Measurements from ENCODE around the gene HDDC3. TPM values are rescaled to one million over a fixed set of nuclear protein-coding genes. Genes with fewer than 3 reads are reported as not detected.
"Not testable (repeated sequence)": the region's sequence is repeated elsewhere in the genome, so short reads cannot be mapped to it uniquely, and the experiment has no call there.

Gene HDDC3
- total RNA-seq, 4 donors from 2014 or later: 5.1 to 7.9 (median 6.0) TPM

DNA sequence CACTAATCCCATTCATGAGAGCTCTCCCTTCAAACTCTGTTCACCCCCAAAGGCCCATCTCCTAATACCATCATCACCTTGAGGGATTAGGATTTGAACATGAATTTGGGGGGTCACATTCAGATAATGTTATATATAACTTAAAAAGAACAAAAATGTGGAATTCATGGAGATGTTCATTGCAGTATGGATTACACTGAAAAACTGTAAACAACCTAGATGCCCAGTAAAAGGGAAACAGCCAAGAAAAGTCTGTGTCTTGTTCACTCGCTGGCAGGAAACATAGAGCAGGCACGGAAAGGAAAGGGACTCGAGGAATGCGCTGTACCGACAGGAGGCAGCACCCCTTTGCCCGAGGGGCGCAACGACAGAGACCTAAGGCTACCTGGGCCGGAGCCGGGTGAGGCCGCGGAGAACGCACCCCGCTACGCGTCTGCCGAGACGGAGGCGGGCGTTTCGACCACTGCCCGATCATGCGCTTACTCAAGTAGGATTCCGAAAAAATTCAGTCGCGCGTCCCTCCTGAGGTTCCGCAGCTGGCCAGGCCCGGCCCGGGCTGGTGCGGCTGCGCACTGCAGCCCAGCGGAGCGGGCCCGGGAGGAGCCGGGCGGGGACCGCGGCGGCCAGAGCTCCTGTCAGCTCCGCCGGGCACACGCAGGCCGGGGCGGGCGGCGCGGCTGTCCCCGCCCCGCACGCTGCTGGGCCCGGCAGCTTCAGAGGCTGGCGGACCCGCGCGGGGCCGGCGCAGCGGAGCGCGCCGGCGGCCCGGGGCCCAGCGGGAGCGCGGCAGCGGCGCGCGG is 30.1 kb downstream of the HDDC3 start:
- Histone ChIP-seq H3K4me1 (peaks cover 16 to 43% (median 32%) of the 10 kb centered on the region in 4 donors), H3K4me3 (peak overlapping the region; percentile 73 to 96 (median 86)), H3K36me3 (peaks cover 23 to 26% (median 25%) of the 10 kb centered on the region in 4 donors), H3K27ac (replicated peaks in 1 of 4) (peak overlapping the region; percentile 90 to 97 (median 96)), H3K9me3 (no peaks in the 10 kb centered on the region), H3K27me3 (no peaks in the 10 kb centered on the region)
- TF ChIP-seq, protein P1, sequence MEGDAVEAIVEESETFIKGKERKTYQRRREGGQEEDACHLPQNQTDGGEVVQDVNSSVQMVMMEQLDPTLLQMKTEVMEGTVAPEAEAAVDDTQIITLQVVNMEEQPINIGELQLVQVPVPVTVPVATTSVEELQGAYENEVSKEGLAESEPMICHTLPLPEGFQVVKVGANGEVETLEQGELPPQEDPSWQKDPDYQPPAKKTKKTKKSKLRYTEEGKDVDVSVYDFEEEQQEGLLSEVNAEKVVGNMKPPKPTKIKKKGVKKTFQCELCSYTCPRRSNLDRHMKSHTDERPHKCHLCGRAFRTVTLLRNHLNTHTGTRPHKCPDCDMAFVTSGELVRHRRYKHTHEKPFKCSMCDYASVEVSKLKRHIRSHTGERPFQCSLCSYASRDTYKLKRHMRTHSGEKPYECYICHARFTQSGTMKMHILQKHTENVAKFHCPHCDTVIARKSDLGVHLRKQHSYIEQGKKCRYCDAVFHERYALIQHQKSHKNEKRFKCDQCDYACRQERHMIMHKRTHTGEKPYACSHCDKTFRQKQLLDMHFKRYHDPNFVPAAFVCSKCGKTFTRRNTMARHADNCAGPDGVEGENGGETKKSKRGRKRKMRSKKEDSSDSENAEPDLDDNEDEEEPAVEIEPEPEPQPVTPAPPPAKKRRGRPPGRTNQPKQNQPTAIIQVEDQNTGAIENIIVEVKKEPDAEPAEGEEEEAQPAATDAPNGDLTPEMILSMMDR (IDR thresholded peaks at IDR 0.05): peak; percentile 75 to 80 (median 79)
- TF ChIP-seq POLR2AphosphoS5 (IDR thresholded peaks at IDR 0.05): peak; percentile 66 to 81
- TF ChIP-seq EP300 (IDR thresholded peaks at IDR 0.05): no peak
- peak; percentile 30 for TF ChIP-seq POLR2A (IDR thresholded peaks at IDR 0.05; ENCODE audit: low read depth)
- DNase-seq (ENCODE audit: extremely low spot score): peak; percentile 93
- intact Hi-C loops (cut with DNase I): loop anchor here (1.0 kb wide), 1 partner anchor 30 kb away; the partner anchor contains the start of gene HDDC3
- WGBS: 0% methylated on average over 14 of the region's 71 CpGs

DNA sequence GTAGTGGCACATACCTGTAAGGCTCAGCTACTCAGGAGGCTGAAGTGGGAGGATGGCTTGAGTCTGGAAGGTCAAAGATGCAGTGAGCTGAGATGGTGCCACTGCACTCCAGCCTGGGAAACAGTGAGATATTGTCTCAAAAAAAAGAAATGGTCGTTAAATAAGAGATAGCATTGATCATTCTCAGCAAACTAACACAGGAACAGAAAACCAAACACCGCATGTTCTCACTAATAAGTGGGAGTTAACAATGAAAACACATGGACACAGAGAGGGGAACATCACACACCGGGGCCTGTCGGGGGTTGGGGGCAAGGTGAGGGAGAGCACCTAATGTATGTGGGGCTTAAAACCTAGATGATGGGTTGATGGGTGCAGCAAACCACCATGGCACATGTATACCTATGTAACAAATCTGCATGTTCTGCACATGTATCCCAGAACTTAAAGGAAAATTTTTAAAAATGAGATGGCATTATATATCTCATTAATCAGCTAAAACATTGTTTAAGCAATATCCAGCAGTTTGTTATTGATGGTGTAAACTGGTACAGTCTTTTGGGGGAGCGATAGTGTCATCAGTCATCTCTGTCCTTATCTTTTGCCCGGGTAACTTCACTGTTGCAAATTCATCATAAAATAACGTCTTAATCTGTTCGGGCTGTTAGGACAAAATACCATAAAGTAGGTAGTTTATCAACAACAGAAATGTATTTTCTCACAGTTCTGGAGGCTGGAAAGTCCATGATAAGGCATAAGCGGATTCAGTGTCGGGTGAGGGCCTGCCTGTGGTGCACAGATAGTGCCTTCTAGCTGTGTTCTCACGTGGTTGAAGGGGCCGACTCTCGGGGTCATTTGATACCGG is 30.9 kb downstream of the HDDC3 start:
- no peak for DNase-seq (ENCODE audit: extremely low spot score)
- intact Hi-C loops (cut with DNase I): loop anchor here (1.0 kb wide), 2 partner anchors 27 to 31 kb away; partner anchors contain the start of gene HDDC3
- 60% methylated on average over 14 of the region's 14 CpGs for WGBS
- Histone ChIP-seq H3K27me3 (no peaks in the 10 kb centered on the region), H3K4me1 (peaks cover 14 to 35% (median 30%) of the 10 kb centered on the region in 4 donors), H3K36me3 (peaks cover 15 to 18% (median 17%) of the 10 kb centered on the region in 4 donors), H3K9me3 (no peaks in the 10 kb centered on the region), H3K4me3 (peak overlapping the region; percentile 73 to 96 (median 86)), H3K27ac (replicated peaks in 1 of 4) (peak overlapping the region; percentile 90 to 97 (median 96))
- TF ChIP-seq, protein P1 (IDR thresholded peaks at IDR 0.05): no peak
- TF ChIP-seq POLR2A (IDR thresholded peaks at IDR 0.05; ENCODE audit: low read depth) (no peak), POLR2AphosphoS5 (IDR thresholded peaks at IDR 0.05) (no peak), EP300 (IDR thresholded peaks at IDR 0.05) (no peak)

DNA sequence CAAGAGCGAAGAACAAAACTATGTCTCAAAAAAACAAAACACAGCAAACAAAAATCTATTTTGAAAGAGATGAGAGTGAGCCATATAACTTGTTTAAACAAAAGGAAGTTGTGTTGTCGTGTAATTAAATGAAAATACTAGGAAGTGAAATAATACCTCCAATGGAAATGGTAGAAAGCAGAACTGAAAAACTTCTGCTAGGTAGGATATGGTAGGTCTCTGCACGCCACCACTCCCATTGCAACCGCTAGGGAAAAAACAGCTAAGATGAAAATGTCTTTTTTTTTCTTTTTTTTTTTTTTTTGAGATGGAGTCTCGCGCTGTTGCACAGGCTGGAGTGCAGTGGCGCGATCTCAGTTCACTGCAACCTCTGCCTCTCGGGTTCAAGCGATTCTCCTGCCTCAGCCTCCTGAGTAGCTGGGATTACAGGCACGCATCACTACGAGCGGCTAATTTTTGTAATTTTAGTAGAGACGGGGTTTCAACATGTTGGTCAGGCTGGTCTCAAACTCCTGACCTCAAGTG is 35.2 kb downstream of the HDDC3 start:
- intact Hi-C loops (cut with DNase I); H3K9me3 ChIP-seq; H3K27ac ChIP-seq (replicated peaks in 1 of 4); H3K4me1 ChIP-seq; H3K4me3 ChIP-seq; H3K27me3 ChIP-seq; DNase-seq (ENCODE audit: extremely low spot score): not testable (repeated sequence)
- WGBS: 94% methylated on average over 14 of the region's 14 CpGs
- peaks cover 28 to 42% (median 38%) of the 10 kb centered on the region in 4 donors for H3K36me3 ChIP-seq

DNA sequence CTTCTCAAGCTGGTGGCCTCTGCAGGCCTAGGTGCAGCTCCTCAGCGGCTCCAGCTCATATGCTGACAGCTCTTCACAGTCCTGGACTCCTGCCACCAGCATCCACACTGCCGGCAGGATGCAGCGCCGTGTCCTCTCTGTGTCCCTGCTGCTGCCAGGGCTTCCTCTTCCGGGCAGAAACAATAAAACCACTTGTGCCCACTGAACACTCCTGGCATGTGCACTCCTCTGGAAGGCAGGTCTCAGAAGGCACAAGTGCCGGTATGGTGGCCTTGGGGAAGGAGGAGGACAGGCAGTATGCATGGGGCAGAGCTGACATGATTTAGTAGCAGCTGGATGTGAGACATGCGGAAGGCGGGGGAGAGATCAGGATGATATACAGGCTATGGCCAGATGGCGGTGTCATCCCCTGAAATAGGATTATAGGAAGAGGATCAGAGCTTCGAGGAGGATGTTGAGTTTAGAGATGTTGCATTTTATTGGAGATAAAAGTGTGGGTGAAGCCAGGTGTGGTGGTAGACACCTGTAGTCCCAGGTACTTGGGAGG is 36.7 kb downstream of the HDDC3 start:
- Histone ChIP-seq H3K27ac (replicated peaks in 1 of 4) (no peak overlapping the region), H3K27me3 (no peaks in the 10 kb centered on the region), H3K4me3 (no peak overlapping the region), H3K9me3 (no peaks in the 10 kb centered on the region), H3K36me3 (peaks cover 41 to 58% (median 53%) of the 10 kb centered on the region in 4 donors), H3K4me1 (peaks cover 0 to 3% (median 0%) of the 10 kb centered on the region in 4 donors)
- TF ChIP-seq POLR2A (IDR thresholded peaks at IDR 0.05; ENCODE audit: low read depth) (no peak), EP300 (IDR thresholded peaks at IDR 0.05) (no peak), POLR2AphosphoS5 (IDR thresholded peaks at IDR 0.05) (no peak)
- TF ChIP-seq, protein P1 (IDR thresholded peaks at IDR 0.05): no peak
- no peak for DNase-seq (ENCODE audit: extremely low spot score)
- intact Hi-C loops (cut with DNase I): no loop called here
- WGBS: 76% methylated on average over 6 of the region's 10 CpGs

All from esophagus muscularis mucosa (tissue), 4 donors.